ENCODE measurements around the gene AOAH.

DNA sequence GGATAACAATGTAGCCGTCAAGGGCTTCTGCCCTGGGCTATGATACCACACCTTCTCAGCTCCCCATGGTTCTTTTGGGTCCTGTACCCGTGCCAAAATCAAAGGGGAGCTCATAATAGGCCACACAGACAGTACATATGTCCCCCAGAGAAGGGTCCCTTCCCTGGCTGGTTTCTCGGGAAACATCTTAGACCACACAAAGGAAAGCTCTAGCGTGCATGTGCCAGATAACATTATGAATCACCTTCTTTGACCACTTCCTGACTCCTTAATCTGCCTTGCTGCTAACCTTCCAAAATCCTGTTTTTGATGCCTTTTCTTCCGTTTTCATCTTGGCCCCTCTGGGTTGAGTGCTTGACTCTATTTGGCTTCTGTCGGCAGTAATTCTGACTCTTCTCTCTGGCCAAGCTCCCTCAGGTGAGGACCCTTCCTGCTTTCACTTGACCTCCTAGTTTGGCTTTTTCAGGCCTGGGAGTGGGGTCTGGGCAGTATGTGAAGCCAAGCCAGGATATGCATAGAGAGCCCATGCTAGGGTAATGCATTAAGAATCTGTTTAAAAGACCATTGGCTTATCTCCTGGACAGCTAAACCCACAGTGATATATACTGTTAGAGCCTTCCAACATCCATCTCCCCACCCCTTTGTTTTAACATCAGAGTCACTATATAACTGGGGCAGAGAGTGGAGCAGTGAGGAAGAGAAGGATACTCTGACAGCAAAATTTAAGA, 249.8 kb downstream of the AOAH start:
- no peak for TF ChIP-seq RARB (CRISPR knock-in tag; IDR thresholded peaks at IDR 0.05)
- no peak for TF ChIP-seq SNAI2 (CRISPR knock-in tag; IDR thresholded peaks at IDR 0.05)
- no peak for TF ChIP-seq ZFP3 (CRISPR knock-in tag; IDR thresholded peaks at IDR 0.05)
- no peak for TF ChIP-seq ZNF8 (CRISPR knock-in tag; IDR thresholded peaks at IDR 0.05)
- TF ChIP-seq, protein P1, sequence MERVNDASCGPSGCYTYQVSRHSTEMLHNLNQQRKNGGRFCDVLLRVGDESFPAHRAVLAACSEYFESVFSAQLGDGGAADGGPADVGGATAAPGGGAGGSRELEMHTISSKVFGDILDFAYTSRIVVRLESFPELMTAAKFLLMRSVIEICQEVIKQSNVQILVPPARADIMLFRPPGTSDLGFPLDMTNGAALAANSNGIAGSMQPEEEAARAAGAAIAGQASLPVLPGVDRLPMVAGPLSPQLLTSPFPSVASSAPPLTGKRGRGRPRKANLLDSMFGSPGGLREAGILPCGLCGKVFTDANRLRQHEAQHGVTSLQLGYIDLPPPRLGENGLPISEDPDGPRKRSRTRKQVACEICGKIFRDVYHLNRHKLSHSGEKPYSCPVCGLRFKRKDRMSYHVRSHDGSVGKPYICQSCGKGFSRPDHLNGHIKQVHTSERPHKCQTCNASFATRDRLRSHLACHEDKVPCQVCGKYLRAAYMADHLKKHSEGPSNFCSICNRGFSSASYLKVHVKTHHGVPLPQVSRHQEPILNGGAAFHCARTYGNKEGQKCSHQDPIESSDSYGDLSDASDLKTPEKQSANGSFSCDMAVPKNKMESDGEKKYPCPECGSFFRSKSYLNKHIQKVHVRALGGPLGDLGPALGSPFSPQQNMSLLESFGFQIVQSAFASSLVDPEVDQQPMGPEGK (CRISPR knock-in tag; IDR thresholded peaks at IDR 0.05; ENCODE audit: borderline replicate concordance), result no peak
- no peak for TF ChIP-seq ZFP30 (CRISPR knock-in tag; IDR thresholded peaks at IDR 0.05)
- TF ChIP-seq ESRRG (CRISPR knock-in tag; IDR thresholded peaks at IDR 0.05), result no peak
- no peak for TF ChIP-seq ZNF565 (CRISPR knock-in tag; conservative IDR thresholded peaks at IDR 0.05; ENCODE audit: low read depth)
- TF ChIP-seq, protein P2, sequence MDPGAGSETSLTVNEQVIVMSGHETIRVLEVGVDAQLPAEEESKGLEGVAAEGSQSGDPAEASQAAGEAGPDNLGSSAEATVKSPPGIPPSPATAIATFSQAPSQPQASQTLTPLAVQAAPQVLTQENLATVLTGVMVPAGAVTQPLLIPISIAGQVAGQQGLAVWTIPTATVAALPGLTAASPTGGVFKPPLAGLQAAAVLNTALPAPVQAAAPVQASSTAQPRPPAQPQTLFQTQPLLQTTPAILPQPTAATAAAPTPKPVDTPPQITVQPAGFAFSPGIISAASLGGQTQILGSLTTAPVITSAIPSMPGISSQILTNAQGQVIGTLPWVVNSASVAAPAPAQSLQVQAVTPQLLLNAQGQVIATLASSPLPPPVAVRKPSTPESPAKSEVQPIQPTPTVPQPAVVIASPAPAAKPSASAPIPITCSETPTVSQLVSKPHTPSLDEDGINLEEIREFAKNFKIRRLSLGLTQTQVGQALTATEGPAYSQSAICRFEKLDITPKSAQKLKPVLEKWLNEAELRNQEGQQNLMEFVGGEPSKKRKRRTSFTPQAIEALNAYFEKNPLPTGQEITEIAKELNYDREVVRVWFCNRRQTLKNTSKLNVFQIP (CRISPR knock-in tag; IDR thresholded peaks at IDR 0.05; ENCODE audit: borderline replicate concordance, low read depth), result no peak
- TF ChIP-seq PPARA (CRISPR knock-in tag; IDR thresholded peaks at IDR 0.05; ENCODE audit: borderline replicate concordance), result no peak
- TF ChIP-seq ISL1 (CRISPR knock-in tag; IDR thresholded peaks at IDR 0.05), result no peak

Data from SK-N-SH treated with all-trans-retinoic acid at 6 μM for 48 hours (cell line).